A549 (cell line): Measurements from ENCODE around the gene ETF1.

ENCODE experiments used
- BCL3 ChIP-seq: fragments of >200 bp; sonication (Bioruptor Twin); formaldehyde crosslinking; IDR thresholded peaks from 3 replicates; pipeline ENCODE4 v1.6.1; 2016
- CTCF ChIP-seq: fragments of >200 bp; sonication (Bioruptor Twin); formaldehyde crosslinking; IDR thresholded peaks from 3 replicates; pipeline ENCODE4 v1.5.1; 2016
- FOSL2 ChIP-seq, 2 experiments: fragments of 450-650 bp in 1 of 2; fragments of >200 bp in 1 of 2; sonication (Bioruptor Twin) in 1 of 2; formaldehyde crosslinking; IDR thresholded peaks; 2 replicates each; pipeline versions ENCODE4 v1.5.0 to v1.6.1; 2016 to 2020; ENCODE audit warnings: mild to moderate bottlenecking in 1 of 2, moderate library complexity in 1 of 2
- HMGXB4 ChIP-seq: fragments of 250-450 bp; sonication (Bioruptor Pico); IDR thresholded peaks from 2 replicates; pipeline ENCODE4 v1.5.0; 2021; ENCODE audit warnings: mild to moderate bottlenecking, moderate library complexity, borderline replicate concordance
- HOXA7 ChIP-seq: fragments of 250-450 bp; sonication (Bioruptor Pico); IDR thresholded peaks from 2 replicates; pipeline ENCODE4 v1.5.0; 2020; ENCODE audit warnings: mild to moderate bottlenecking, moderate library complexity
- JUN ChIP-seq, 2 experiments: fragments of >200 bp; sonication (Bioruptor Twin); formaldehyde crosslinking; IDR thresholded peaks; 2 replicates in 1 of 2; 3 replicates in 1 of 2; pipeline ENCODE4 v1.6.1; 2016 to 2017
- JUNB ChIP-seq: fragments of >200 bp; sonication (Bioruptor Twin); formaldehyde crosslinking; IDR thresholded peaks from 2 replicates; pipeline ENCODE4 v1.6.1; 2016
- MAX ChIP-seq: IDR thresholded peaks from 2 replicates; pipeline ENCODE4 v1.6.1; 2012
- NFE2L2 ChIP-seq: fragments of 150-350 bp; conservative IDR thresholded peaks from 2 replicates; pipeline ENCODE4 v1.6.1; 2014; ENCODE audit warnings: low read length
- PHF8 ChIP-seq: fragments of 200-600 bp; sonication (generic); IDR thresholded peaks from 2 replicates; pipeline ENCODE4 v1.6.1; 2016; ENCODE audit warnings: low read depth, mild to moderate bottlenecking, antibody characterized with exemption, moderate library complexity, borderline replicate concordance
- POLR2A ChIP-seq: IDR thresholded peaks from 2 replicates; pipeline ENCODE4 v1.6.1; 2012; ENCODE audit warnings: mild to moderate bottlenecking, low read length
- RAD21 ChIP-seq, 2 experiments: fragments of >200 bp in 1 of 2; sonication (Bioruptor Twin) in 1 of 2; formaldehyde crosslinking in 1 of 2; IDR thresholded peaks in 1 of 2; conservative IDR thresholded peaks in 1 of 2; 2 replicates in 1 of 2; 3 replicates in 1 of 2; pipeline ENCODE4 v1.6.1; 2012 to 2018; ENCODE audit warnings: inconsistent platforms in 1 of 2
- RNF2 ChIP-seq: fragments of 200-600 bp; sonication (generic); IDR thresholded peaks from 2 replicates; pipeline ENCODE4 v1.6.1; 2016; ENCODE audit warnings: low read depth, mild to moderate bottlenecking, antibody characterized with exemption, moderate library complexity, borderline replicate concordance

- TF ChIP-seq CTCF (no peak), BCL3 (no peak), HOXA7 (CRISPR knock-in tag) (no peak), RAD21 (conservative IDR thresholded peaks at IDR 0.05 in 1 of 2, IDR thresholded peaks at IDR 0.05 in 1 of 2) (no peak), HMGXB4 (no peak), POLR2A (no peak), MAX (no peak), FOSL2 (IDR thresholded peaks at IDR 0.05) (no peak), FOSL2 (CRISPR knock-in tag; IDR thresholded peaks at IDR 0.05) (no peak), RNF2 (no peak), PHF8 (no peak), NFE2L2 (no peak), JUN (IDR thresholded peaks at IDR 0.05) (no peak), JUNB (no peak)
These were observed 85.3 kb downstream of the ETF1 start for GRCh38 chr5:138457531-138458275.
